ENCODE data around the gene NFRKB. TPM values are rescaled to one million over a fixed set of nuclear protein-coding genes. Genes with fewer than 3 reads are reported as not detected.
"Not testable (repeated sequence)": the region's sequence is repeated elsewhere in the genome, so short reads cannot be mapped to it uniquely, and the experiment has no call there.

Gene NFRKB
- total RNA-seq, 1 donor from 2014 or later = 33.4 TPM

DNA sequence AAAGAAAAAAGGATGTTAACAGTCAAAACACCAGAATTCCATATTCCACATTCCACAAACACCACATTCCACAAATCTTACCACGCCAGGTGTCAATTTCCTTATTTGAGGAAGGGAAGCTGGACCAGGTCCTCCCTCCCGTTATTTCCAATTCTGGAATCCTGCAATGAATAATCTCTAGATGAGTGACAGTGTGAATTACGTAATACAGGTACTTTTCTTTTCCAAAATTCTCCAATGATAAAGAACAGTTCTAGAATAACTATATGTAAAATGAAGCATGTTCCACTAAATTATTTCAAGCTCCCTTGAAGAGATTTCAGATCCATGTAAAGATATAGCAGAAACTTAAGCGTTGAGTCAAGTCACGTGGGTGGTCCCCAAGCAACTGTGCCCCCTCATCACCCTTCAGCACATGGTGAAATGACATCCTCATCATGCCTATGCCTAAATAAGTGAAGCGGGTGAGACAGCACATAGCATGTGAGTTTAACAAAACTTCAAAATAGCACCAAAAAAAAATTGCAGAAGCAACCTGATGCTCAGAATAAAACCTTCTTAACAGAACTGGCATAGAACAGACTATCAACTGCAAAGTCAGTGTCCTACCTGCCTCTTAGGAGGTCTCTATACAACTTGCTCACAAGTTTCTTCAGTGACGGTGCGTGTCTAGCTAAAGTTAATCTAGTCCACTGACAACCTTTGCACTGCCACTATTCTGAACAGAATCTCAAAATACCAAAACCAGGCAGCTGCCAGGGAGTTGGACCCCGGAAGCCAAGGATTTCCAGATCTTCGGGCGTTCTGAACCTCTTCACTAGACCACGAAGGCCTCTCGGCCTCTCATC lies 876 bp downstream of the NFRKB start:
- DNase-seq = peak; percentile 18

DNA sequence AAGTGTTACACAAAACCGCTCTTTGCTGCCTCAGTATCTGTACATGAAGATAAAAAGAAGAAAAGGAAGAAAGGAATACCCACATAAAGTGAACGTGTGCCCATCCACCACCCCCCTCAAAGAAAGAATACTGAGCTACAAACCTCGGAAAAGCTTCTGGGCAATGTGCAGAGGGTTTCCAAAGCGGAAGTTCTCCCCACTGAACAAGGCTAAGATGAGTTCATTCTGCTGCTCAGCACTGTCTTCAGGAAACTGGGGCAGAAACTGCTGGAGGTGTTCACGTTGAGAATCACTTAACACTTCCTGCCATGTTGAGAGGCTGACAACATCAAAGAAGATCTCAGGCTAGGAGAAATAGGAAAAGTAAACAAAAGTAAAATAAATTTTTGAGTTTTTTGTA lies 6.9 kb downstream of the NFRKB start:
- DNase-seq = no peak

DNA sequence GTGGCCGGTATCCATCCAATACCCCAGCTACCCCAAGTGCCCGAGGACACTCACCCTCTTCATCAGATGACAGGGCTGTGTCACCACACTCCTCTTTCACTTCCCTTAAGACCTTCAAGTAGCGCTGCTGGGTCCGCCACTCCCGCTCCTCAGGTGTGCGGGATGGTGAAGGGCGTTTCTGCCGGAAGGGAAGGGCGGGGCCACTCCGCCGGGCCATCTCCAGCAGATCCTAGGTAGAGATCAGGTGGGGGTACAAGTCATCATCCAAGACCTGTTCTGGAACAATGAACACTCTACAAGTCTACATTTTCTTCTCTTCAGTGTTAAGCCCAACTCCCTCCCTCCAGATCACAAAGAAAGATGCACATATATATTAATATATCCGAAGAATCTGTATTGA lies 10.0 kb downstream of the NFRKB start:
- DNase-seq = no peak

DNA sequence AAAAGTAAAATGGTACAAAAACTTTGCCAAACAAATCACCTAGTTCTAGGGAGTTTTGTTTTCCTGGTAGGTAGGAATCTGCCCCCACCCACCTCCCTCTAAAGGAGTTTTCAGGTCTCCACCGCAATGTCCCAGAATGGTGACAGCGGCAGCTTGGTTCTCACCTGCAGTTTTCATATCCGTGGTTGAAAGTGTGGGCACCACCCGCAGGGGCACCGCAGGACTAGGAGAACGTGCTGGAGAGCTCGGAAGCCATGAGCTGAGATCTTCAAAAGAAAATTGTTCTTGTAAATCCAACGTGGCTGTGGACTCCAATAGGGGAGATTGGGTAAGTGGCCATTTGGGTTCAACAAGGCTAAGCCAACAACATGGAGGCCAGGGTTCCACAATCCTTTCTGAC lies 10.8 kb downstream of the NFRKB start:
- DNase-seq = no peak

DNA sequence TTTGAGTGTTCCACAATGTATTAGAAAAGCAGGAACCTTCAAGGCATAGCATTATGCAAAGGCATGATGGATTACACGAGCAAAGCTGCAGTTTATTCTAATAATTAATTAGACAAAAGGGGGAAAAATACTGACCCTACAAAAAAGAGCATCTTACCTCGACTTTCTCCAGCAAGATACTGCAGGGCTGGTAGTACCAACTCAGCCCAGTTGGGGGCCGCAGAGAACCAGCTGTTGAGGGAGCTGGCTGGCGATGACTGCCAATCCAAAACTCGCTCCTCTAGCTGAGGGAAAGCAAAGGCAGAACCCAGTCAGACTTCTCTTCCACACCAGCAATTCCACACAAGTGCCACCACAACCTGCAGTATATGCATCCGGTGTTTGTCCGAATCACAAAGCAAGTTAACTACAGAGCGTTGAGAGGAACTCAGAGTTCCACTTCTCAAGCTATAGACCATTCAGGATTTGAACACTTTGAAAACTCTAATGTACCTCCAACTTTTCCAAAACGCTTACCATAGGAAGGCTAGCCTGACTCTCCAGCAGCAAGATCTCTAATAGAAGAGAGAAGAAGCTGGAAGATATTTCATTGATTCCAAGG lies 13.7 kb downstream of the NFRKB start:
- DNase-seq = peak; percentile 66

DNA sequence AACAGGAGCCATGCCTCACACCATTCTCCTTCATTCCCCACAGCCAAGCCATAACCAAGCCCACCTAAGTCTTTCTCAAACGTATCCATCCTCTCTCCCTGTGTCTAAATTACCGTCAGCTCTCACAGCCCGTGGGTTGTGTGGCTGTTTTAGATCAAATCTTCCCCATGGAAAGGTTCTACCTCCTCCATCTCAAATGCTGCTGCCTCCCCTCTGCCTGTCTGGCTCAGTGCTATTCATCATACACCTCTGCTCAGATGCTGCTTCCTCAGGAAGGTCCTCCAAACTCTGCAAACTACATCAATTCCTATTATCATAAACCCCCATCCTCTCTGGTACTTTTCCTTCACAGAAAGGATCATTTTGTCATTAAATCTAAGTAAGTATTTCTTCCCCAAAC lies 15.1 kb downstream of the NFRKB start:
- DNase-seq = no peak

DNA sequence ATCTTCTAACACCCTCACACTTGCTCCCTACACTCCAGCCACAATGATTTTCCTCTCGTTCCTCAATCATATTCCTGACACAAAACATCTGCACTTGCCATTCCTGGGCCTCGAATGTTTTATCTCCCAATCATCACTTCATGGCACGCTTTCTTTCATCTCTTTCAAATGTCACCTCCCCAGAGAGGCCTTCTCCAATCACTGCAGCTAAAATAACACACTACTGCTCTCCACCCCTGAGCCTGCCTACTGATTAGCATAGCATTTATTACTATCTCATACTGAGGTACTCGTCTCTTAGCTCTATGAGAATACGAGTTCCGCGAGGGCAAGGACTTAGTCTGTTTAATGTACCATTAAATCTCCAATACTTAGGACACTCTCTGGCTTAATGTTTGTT lies 23.5 kb downstream of the NFRKB start:
- DNase-seq = no peak

DNA sequence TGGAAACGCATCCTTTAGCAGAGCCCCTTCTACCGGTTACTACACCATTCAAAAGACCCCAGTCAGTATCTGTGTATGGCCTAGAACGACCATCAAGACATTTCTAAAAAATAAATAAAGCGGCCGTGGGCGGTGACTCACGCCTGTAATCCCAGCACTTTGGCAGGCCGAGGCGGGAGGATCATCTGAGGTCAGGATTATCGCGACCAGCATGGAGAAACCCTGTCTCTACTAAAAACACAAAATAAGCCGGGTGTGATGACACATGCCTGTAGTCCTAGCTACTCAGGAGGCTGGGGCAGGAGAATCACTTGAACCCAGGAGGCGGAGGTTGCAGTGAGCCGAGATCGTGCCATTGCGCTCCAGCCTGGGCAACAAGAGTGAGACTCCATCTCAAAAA lies 26.8 kb downstream of the NFRKB start:
- DNase-seq = not testable (repeated sequence)

DNA sequence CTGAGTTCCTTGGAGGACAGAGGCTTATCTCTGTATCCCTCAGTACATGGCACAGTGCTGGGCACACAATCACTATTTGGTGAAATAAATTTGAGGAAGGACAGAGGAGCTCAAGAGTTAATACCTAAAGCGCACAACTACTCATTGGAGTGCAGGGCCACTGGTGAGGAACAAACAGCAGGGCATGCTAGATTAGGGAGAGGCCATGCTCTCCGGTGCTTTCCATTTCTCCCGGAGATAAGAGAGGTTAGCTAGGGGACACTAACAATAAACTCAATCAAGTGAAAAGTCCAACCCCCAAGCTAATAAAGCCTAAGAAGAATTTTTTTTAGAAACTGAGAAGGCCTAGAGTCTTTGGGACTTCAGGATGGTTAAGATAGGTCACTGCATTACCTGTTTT lies 29.1 kb downstream of the NFRKB start:
- no peak for DNase-seq

DNA sequence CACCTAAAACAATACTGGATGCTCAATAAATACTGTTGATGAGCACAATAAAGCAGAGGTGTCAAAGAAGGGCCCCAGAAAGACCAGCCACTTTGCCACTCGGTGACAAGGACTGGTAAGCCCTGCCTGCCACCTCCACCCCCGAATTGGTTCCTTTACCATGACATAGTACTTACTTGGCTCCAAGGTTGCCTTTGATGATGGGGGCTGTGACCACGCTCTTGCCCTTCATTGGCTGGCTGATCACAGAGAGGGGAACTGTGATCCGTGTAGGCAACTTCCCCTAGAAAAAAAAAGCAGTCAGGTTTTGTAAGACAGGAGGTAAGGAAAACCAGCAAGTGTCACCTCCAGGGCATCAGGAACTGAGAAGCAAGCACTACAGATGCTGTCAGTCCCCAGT lies 29.7 kb downstream of the NFRKB start:
- no peak for DNase-seq

DNA sequence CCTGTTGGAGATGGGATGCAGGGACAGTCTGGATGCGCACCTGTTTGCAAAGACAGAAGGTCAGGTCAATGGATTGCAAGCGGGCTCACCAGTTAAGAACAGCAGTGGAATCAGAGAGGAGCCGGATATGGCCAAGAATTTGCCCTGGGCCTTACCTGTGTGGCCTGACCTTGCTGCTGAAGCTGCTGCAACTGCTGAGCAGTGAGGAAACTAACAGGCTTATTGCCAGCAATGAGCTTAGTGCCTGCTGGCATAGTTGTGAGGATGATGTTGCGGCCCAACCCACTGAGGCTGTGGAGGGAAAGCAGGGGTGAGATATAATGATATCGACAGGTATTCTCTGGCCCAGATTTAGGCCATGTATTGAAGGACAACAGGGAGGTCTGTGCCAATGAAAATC lies 30.6 kb downstream of the NFRKB start:
- no peak for DNase-seq

DNA sequence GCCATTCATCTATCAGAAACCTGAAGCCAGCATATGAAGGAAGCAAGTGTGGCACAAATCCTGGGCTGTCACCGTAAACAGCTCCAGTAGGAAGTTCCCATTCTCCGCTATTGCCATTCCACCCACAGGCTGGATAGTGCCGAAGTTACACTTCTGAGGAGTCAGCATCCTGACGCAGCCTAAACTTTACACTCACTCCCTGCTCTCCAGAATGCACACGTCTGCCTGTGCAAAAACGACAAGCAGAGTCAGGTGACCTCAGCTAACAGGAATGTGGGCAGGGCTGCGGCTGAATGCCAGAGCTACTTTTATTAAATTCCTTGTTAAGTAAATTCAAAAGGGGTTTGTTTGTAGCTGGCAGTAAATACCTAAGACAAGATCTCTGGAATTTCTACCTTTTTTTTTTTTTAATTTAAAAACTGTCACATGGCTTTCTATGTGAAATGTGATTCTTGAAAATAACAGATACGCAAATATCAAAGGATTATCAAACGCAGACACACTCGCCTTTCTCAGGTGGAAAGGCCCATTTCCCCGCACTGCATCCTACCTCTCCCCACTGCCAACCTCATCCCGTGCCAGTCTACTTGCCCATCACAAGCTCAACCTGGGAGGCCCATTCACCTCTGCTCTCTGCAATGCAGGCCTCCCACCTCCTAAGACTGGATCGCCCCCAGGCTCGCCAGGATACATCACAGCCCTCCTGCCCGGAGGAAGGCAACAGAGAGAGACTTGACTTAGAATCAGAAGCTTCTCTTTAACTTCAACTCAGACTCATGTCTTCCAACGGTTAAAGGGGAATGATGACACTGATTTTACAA lies 33.5 kb downstream of the NFRKB start:
- DNase-seq = peak; percentile 93

DNA sequence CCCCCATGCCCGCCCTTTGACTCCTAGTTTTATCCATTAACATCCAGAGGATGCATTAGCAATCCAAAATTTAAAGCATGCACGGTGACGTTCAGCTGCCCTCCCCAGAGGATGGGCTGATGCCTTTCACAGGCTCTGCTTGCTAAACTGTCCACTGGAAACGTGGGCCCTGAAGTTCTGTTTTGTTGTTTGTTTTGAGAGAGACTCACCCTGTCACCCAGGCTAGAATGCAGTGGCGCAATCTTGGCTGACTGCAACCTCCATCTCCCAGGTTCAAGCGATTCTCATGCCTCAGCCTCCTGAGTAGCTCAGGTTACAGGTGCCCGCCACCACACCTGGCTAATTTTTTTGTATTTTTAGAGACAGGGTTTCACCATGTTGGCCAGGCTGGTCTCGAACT lies 39.3 kb downstream of the NFRKB start:
- no peak for DNase-seq

DNA sequence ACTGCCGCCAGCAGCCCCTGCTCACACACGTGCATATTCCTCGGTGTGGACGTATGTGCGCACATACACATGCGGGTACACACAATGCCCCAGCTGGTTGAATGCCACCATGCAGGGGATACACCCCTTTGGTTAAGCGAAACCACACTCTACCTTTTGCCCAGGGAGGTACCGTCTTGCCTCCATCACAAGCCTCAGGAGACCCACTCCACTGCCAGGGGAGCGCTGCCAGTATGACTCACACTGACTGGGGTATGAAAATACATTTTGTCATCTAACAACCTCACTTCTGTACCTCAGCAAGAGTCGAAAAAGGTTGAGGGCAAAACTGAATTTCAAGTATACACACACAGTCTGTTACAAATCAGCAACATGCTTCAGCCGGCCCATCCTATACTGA lies 40.3 kb downstream of the NFRKB start:
- no peak for DNase-seq

DNA sequence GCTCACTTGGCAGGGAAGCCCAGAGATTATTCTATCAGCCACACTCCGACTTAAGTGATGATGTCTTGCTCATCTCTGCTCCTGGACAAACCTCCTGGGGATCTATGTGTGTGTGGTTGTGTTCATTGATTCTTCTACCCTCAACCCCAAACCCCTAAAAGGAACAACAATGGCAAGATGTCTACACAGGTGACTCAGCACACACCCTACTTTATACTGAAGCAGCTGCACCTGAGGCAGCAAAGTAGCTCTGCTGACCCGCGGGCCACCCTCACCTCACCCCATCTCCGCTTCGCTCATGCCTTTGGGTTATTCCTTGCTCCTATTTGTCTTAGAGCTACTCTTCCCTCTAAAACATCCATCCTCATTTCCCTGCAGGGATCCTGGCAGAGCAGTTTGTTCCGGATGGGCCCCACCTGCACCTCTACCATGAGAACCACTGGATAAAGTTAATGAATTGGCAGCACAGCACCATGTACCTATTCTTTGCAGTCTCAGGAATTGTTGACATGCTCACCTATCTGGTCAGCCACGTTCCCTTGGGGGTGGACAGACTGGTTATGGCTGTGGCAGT lies 41.1 kb downstream of the NFRKB start:
- DNase-seq = no peak

DNA sequence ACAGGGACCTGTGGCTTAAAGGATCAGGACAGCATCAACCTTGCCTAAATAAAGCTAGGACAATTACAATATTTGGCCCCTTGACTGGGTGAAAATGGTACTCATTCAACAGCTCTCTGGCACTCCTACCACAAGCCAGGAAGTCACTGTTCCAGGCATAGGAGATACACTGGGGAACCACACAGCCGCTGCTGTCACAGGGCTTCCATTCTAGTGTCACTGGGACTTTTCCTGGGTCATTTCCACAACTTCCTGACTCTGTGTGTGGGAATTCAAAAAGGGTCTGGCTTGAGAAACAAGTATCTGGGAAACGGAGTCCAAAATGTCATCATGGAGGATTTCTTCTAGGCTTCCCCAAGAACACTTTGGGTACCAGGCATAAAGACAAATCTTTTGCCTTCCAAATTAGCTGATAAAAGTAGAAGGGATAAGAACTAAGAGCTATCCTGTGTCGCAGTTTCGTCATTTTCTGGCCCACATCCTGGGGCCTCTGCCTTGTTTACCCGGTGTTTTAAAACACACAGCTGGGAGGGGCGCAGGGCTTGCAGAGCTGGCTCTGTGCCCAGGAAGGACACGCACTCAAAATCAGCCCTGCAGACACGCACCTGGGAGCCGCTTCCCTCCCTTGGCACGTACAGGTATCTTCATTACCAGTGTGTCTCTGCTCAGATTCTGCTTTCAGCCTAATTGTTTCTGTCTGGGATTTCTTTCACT lies 41.7 kb downstream of the NFRKB start:
- DNase-seq = peak; percentile 55

DNA sequence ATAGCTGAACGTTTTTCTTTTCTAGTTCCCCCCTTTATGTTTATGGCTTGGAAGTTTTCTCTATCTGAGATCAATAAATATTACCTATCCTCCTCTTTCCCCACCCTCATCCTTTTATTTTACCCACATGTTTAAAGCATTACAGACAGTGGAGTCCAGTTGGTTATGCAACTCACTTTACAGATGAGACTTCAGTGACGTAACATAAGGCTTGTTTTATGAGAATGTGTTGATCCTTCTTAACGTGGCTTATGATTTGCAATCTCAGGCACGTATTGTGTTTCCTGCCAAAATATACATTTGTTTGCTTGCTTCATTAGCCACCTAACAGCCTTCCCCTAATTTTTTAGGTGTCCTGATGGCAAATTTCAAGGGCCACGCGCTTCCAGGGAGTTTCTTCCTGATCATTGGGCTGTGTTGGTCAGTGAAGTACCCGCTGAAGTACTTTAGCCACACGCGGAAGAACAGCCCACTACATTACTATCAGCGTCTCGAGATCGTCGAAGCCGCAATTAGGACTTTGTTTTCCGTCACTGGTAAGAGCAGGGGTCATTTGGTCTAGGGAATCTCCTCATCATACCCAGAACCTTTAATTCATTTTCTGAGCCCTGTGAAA lies 43.1 kb downstream of the NFRKB start:
- no peak for DNase-seq

DNA sequence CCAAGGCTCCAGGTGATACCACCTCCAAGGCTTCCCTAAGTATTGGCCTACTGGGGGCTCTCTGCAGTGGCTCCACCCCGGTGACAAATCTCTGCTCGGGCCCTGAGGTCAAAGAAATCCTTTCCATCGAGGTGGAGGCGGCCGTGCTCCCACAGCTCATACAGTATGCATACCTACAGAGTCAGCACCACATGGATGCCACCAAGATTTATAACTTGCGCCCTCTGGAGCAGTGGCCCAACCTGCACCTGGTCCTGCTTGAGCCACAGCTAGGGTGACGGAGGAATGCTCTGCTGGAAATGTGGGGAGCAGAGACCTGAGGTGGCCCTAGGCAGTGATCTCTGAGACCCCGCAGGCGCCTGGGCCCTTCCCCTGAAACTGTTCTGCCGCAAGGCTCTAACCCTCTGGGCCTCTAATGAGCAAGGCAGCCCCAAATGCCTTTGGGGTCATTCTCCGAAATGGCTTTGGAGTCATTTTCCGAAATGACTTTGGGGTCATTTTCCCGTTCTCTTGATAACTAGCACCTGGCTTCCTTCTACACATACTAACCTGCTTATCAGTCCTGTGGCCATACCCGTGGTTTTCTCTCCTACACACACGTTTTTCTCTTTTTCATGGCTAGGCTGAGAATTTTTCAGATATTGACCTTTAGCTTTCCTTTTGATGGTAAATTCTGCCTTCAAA lies 45.8 kb downstream of the NFRKB start:
- DNase-seq = no peak

DNA sequence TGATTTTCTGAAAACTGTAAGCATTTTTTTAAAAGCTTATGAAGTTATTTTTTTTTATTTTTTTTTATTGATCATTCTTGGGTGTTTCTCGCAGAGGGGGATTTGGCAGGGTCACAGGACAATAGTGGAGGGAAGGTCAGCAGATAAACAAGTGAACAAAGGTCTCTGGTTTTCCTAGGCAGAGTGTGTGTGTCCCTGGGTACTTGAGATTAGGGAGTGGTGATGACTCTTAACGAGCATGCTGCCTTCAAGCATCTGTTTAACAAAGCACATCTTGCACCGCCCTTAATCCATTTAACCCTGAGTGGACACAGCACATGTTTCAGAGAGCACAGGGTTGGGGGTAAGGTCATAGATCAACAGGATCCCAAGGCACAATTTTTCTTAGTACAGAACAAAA lies 48.0 kb downstream of the NFRKB start:
- not testable (repeated sequence) for DNase-seq

DNA sequence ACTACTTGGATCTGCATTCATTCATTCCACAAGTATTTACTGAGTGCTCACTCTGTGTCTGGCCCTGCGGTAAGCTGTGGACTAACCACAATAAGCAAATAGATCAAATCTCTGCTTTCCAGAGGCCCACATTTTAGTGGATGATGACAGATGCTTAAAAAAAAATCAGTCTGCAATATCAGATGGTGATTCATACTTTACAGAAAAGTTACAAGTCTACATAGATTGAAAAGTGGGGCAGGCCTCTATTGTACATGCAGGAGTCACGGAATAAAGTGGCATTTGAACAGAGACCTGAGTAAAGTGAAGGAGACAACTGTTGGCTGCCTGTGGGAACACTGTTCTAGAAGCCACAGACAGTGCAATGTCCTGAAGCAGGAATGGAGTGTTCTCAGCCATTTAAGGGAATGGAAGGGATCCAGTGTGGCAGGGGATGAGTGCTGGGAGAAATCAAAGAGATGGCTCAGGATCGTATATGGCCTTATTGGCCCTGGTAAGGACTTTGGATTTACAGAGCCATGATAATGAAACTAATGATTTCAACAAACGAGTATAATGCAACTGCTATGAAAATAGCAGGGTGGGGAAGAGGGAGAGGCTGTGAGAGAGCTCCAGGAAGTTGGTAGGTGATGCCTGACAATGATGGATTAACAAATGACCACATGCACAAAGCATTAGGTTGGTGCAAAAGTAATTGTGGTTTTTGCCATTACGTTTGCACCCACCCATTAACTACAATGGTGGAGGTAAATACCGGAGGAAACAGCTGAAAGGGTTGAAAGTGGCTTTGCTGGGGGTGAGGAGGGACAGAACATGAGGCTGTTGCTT lies 48.7 kb downstream of the NFRKB start:
- DNase-seq = no peak
